ENCODE data around the gene SLC8A1.

The SLC8A1 gene

GRCh38 chr2:40261042-40261441 lies 190.8 kb downstream of the SLC8A1 start:
- no peak for DNase-seq

GRCh38 chr2:40260437-40260836 lies 191.5 kb downstream of the SLC8A1 start:
- no peak for DNase-seq

DNA sequence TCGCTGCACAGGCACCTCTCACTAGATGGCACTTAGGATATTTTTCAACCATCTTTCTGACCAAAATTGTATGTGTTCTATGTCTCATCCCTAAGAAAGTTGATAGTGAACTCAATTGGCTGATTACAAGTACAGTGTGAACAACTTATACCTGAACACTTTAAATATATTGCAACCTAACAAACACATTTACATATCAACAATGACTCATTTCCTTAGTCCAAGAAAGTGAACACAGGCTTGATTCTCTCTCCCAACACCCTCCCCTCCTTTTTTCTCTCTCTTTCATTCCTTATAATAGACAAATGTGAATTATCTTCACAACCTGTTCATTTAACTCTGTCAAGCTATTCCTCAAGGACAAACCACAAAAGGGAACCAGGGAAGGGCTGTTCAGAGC lies 192.0 kb downstream of the SLC8A1 start:
- DNase-seq, result no peak

DNA sequence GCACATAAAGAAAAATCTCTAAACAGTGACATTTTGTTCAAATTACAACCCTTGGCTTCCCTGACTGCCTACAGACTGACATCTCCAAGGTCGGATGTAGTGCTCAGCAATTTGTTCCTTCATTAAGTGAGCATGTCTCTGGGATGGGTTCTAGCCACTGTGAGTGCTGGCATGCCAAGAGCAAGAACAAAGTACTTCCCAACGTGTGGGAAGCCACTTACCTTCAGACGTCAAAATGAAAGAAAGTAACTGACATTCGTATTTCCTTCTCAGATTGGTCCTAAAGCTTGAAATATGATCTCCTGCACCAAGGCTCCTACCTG lies 193.8 kb downstream of the SLC8A1 start:
- no peak for DNase-seq

DNA sequence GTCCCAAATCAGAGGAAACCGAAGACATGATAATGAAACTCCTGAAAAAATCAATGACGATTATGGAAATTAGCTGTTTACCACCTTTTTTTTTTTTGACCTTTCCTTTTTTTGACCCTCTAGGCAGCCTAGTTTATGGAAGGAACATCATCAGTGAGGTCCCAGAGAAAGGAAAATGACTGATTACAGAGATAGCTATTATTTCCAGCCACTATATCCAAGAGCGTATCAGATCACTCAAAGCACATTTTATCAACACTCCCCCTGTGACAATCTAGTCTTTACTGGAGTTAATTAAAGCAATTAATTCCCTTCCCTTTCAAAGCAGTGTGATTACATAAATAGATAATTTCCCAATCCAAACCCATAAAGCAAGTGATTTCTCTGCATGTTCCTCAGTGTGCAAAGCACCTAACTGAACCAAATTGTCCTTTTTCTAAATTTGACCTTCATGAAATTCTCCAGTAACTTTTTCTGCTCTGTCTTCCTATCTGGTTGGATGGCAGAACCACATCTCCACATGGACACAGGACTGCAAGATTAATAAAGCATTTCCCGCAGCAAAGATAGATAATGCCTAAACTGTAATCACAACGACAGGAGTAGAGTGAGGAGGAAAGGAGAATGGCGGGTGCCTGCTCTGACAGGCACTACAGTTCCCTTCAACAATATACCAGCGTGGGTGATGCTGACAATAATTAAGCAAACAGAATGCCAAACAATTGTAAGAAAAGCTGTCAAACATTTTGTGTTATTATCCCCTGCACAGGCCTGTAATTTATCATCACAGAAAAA lies 194.4 kb downstream of the SLC8A1 start:
- no peak for DNase-seq

DNA sequence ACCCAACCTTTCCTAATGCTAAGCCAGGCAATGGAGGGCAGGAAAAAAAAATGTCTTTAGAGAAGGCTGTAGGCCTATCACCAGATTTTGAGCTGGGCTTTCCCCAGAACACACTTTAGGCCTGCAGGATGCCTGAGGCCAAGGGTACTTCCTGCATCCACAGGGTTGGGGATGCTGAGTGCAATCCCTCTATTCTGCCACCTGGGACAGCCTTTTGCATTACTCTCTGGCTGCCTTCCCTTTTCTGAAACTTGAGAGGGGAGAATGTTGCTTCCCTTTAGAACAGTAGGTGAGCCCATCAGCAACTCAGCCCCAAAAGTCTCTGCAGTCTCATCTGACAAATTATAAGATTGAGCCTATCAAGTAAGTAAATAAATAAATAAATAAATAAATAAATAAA lies 195.2 kb downstream of the SLC8A1 start:
- peak; percentile 39 for DNase-seq

GRCh38 chr2:40256008-40256407 lies 195.9 kb downstream of the SLC8A1 start:
- no peak for DNase-seq

DNA sequence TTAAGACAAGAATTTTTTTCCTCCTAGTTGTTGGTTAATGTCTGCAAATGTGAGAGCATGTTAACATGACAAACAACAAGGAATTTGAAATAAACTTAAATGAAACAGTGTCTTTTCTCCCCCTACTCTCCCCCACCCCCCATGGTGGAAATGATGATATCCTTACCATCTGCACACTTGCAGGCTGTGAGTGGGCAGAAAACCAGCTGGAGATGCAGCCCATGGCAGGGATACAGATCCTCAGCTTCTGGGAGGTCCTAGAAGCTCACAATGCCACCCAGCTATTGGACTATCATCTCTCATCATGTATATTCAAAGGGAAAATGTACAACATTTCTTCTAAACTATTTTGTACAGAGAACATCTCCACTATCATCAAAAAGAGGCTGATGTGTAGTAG lies 196.8 kb downstream of the SLC8A1 start:
- no peak for DNase-seq

DNA sequence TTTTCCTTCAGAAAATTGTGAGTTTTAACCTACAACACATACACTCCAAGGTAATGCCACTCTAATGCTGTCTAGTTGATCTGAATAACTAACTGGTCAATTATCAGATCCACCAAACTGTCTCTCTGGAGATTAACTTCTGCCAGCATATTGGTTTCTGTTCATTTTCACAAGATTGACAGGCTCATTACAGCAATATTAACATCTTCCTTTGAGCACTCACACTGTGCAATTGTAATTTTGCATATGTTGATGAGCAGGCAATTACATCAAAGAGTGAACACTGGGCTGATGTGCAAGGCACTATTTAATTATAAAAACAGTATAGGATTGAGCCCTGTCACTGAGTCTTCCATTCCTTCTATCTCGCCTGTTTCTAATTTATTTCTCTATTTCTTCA lies 197.3 kb downstream of the SLC8A1 start:
- DNase-seq, result no peak

- peak; percentile 27 for DNase-seq
These were observed 200.8 kb downstream of the SLC8A1 start for GRCh38 chr2:40251137-40251536.

- no peak for DNase-seq
These were observed 202.3 kb downstream of the SLC8A1 start for GRCh38 chr2:40249577-40249976.

- DNase-seq, result no peak
These were observed 203.6 kb downstream of the SLC8A1 start for GRCh38 chr2:40248294-40248693.

- peak; percentile 66 for DNase-seq
These were observed 207.2 kb downstream of the SLC8A1 start for GRCh38 chr2:40244675-40245074.

DNA sequence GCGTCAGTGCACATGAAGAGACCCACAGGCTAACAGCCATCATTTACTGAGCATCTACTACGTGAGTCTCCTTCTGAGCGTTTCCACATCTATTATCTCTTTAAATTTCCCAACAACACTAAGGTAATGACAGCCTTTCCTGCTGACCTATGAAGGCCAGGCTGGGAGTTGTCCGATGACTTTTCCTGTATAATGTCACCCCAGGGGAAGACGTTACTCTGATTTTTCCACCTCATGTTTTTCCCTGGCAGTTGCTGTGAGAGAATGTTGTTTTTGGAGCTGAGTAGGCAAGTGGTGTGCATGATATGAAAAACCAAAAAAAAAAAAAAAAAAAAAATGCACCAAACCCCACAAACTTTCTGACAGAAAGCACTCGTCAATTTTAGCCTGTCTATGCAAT lies 207.6 kb downstream of the SLC8A1 start:
- DNase-seq, result no peak

GRCh38 chr2:40243581-40244187 lies 208.2 kb downstream of the SLC8A1 start:
- DNase-seq, result no peak

DNA sequence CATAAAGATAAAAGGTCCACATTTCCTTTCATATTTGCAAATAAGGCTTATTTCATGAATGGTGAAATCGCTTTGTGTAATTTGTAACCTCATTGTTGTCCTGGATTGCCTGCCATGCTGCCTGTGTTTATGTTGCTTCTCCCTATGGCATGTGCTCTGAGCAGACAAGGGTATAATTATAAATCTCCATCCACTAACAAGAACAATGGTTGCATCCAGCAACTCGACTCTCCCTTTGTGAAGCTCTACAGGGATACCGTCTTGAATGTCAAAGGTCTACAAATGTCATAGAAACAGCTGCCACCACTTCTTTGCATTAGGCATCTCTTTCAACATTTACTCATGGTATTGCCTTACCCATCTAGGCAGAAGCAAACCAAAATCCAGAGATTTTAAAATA lies 209.6 kb downstream of the SLC8A1 start:
- no peak for DNase-seq

DNA sequence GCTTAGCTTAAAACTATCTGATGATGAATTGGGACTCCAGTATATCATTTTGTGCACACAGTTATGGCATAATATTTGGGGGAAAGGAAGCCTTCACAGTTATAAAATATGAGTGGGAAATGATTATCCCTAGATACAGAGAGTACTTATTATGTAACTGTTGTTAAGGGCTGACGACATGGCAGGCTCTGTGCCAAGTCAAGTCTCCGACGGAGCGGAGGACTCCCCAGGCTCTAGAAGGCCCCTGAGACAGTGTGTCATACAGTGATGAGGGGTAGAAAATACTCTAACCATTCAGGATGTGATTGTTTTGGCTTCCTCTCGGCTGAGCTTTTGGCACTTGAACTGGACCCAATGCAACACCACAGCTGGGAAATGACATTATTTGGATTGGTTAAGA lies 211.8 kb downstream of the SLC8A1 start:
- DNase-seq, result no peak

DNA sequence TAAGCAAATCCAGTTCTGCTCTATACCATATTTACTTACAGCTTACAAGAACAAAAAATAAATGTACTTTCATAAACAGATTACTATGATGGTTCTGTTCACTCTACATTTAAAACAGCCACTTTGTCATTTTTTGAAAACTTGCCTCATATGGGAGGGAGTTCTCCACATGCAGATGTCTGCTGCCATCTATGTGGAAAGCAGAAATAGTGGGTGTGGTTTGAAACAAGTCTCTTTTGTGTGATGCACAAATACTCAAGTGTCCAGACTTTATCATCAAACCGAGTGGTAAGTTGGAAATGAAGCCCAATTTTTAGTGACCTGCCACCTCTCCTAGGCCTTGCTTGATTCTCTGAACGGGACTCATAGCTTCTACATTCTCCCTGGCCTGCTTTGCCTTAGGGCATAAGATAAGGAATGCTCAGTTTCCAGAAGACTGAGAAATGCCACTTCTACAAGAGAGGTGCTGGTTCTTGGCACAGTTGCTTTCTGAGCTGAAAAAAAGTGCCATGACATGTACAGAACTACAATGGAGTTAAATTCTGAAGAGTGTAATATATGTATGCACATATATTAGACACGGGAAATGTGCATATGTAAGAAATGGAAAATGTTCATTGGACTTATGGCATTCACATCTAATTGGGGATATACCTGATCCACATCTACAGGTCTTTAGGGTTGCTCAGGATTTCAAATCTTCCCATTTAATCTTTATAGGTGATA lies 221.0 kb downstream of the SLC8A1 start:
- peak; percentile 4 for DNase-seq

DNA sequence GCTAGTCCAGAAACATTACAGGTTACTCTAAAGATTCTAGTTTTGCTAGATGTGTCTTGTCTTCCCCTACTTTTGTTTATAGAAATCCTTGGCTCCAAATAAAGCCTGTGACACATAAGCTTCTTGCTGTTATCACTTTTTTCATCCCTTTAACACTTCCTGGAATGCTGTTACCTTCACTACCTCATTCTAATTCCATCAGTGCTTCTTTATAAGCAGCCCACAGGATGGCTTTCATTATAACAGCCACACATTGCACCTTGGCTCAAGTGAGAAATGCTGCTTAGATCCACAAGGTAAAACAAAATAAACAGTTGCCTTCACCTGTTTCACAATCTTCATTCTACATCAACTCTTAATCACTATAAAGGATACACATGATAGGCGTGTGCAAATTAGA lies 221.7 kb downstream of the SLC8A1 start:
- no peak for DNase-seq

DNA sequence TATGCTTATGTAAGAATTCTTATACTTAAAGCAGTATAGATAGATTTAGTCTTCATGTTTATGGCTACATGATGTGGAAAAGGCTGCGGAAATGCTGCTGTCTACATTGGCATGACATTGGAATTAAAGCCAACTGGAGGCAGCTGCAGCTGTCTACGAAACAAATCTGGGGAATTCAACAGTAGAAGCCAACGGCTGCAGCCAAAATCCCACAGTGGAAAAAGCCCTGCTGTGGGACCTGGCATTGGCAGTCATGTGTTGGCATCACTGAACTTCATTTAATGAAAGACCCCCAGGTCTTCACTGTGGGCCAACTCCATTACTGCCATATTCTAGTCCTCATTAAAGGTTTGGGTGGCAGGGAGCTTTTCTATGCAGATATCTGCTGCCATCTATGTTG lies 223.6 kb downstream of the SLC8A1 start:
- no peak for DNase-seq

DNA sequence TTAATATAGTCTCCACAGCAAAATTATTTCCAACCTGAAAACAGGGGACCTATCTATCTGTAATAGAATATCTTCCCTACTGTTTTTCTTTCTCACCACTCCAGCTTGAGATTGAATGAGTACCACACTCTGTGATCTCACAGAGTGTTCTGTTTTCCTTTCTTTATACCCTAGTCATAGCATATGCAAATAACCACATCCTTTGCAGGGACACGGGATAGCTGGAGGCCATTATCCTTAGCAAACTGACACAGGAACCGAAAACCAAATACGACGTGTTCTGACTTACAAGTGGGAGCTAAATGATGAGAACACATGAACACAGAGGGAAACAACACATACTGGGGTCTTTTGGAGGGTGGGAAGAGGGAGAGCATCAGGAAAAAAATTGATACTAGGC lies 224.7 kb downstream of the SLC8A1 start:
- DNase-seq, result no peak

DNA sequence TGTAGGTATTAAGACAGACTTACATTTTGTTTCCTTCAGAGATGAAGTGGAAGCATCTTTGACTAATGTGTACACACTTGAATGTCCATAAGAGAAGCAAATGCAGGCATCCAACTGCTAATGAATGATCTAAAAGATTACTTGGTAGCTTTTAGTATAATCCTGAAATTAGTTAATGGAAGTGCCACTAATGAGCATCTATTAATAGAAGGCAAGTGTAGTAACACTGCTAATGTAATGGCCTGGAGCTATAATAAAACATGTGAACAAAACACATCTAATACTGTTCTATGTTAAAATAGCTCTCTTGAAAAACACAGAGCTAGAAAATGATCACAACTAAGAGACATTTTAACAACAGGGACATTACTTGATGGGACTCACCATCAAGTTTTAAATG lies 225.3 kb downstream of the SLC8A1 start:
- no peak for DNase-seq

GRCh38 chr2:40225670-40226210 lies 226.2 kb downstream of the SLC8A1 start:
- DNase-seq, result no peak

GRCh38 chr2:40224318-40224717 lies 227.6 kb downstream of the SLC8A1 start:
- no peak for DNase-seq
